H9 (cell line): ENCODE measurements around the gene PER2. TPM values are rescaled to one million over a fixed set of nuclear protein-coding genes. Genes with fewer than 3 reads are reported as not detected.

ENCODE experiments used
- DNase-seq: peaks from one replicate; pipeline ENCODE4 v3.0.0-alpha.2; 2017
- H2AFZ ChIP-seq: one replicate; pipeline ENCODE4 v1.6.1; 2013; ENCODE audit warnings: mild to moderate bottlenecking, low read length, control low read depth, moderate library complexity
- H2AK5ac ChIP-seq: 2 replicates; pipeline ENCODE4 v1.6.1; 2013; ENCODE audit warnings: low read length, control low read depth, mixed read lengths; ENCODE audit not compliant: insufficient read length
- H2BK120ac ChIP-seq: one replicate; pipeline ENCODE4 v1.6.1; 2013; ENCODE audit warnings: low read depth, mild to moderate bottlenecking, low read length, control low read depth, inconsistent platforms; ENCODE audit not compliant: poor library complexity, severe bottlenecking
- H2BK12ac ChIP-seq: 2 replicates; pipeline ENCODE4 v1.6.1; 2013; ENCODE audit warnings: low read length, control low read depth, mixed read lengths, low read depth; ENCODE audit not compliant: insufficient read length
- H2BK15ac ChIP-seq: 2 replicates; pipeline ENCODE4 v1.6.1; 2013; ENCODE audit warnings: low read depth, low read length, control low read depth
- H2BK20ac ChIP-seq: one replicate; pipeline ENCODE4 v1.6.1; 2013; ENCODE audit warnings: low read depth, mild to moderate bottlenecking, low read length, control low read depth, inconsistent platforms; ENCODE audit not compliant: poor library complexity, severe bottlenecking
- H2BK5ac ChIP-seq: 2 replicates; pipeline ENCODE4 v1.6.1; 2013; ENCODE audit warnings: low read length, control low read depth, mixed read lengths; ENCODE audit not compliant: insufficient read length
- H3K14ac ChIP-seq: 2 replicates; pipeline ENCODE4 v1.6.1; 2013; ENCODE audit warnings: low read length, control low read depth; ENCODE audit not compliant: insufficient read depth
- H3K18ac ChIP-seq: 2 replicates; pipeline ENCODE4 v1.6.1; 2013; ENCODE audit warnings: low read depth, mild to moderate bottlenecking, mixed read lengths, low read length, control low read depth; ENCODE audit not compliant: insufficient read length
- H3K23ac ChIP-seq: 2 replicates; pipeline ENCODE4 v1.6.1; 2013; ENCODE audit warnings: low read length, control low read depth, mixed read lengths, low read depth; ENCODE audit not compliant: insufficient read length
- H3K23me2 ChIP-seq: 2 replicates; pipeline ENCODE4 v1.6.1; 2013; ENCODE audit warnings: low read depth, mild to moderate bottlenecking, mixed read lengths, low read length, control low read depth; ENCODE audit not compliant: insufficient read length, poor library complexity, severe bottlenecking
- H3K27ac ChIP-seq: 2 replicates; pipeline ENCODE4 v1.5.1; 2013; ENCODE audit warnings: low read length, control low read depth, mixed read lengths, low read depth; ENCODE audit not compliant: insufficient read length
- H3K27me3 ChIP-seq: 2 replicates; pipeline ENCODE4 v1.6.1; 2013; ENCODE audit warnings: low read length, control low read depth, inconsistent platforms; ENCODE audit not compliant: insufficient read depth
- H3K4ac ChIP-seq: 2 replicates; pipeline ENCODE4 v1.6.1; 2013; ENCODE audit warnings: low read depth, mild to moderate bottlenecking, control low read depth, inconsistent platforms, low read length, moderate library complexity
- H3K4me1 ChIP-seq: 2 replicates; pipeline ENCODE4 v1.6.1; 2013; ENCODE audit warnings: low read length, control low read depth, inconsistent platforms; ENCODE audit not compliant: insufficient read depth
- H3K4me2 ChIP-seq: 2 replicates; pipeline ENCODE4 v1.6.1; 2013; ENCODE audit warnings: low read length, control low read depth, mixed read lengths; ENCODE audit not compliant: insufficient read length, insufficient read depth
- H3K56ac ChIP-seq: 2 replicates; pipeline ENCODE4 v1.6.1; 2013; ENCODE audit warnings: low read depth, mild to moderate bottlenecking, mixed read lengths, low read length, control low read depth; ENCODE audit not compliant: insufficient read length
- H3K79me1 ChIP-seq: 2 replicates; pipeline ENCODE4 v1.6.1; 2013; ENCODE audit warnings: low read depth, mild to moderate bottlenecking, moderate library complexity, low read length, control low read depth, inconsistent platforms; ENCODE audit not compliant: insufficient read depth, poor library complexity, severe bottlenecking
- H3K79me2 ChIP-seq: 2 replicates; pipeline ENCODE4 v1.6.1; 2013; ENCODE audit warnings: low read length, control low read depth, inconsistent platforms; ENCODE audit not compliant: insufficient read depth
- H3K9ac ChIP-seq: 2 replicates; pipeline ENCODE4 v1.6.1; 2013; ENCODE audit warnings: low read length, control low read depth, mixed read lengths; ENCODE audit not compliant: insufficient read length; ENCODE audit errors: extremely low read depth
- H3K9me3 ChIP-seq: one replicate; pipeline ENCODE4 v1.6.1; 2013; ENCODE audit warnings: low read depth, low read length, inconsistent platforms; ENCODE audit not compliant: control insufficient read depth
- H3T11ph ChIP-seq: one replicate; pipeline ENCODE4 v1.6.1; 2013; ENCODE audit warnings: mild to moderate bottlenecking, low read length, control low read depth, inconsistent platforms
- H4K20me1 ChIP-seq: one replicate; pipeline ENCODE4 v1.6.1; 2013; ENCODE audit not compliant: control insufficient read depth, insufficient read length, insufficient read depth
- H4K5ac ChIP-seq: 2 replicates; pipeline ENCODE4 v1.6.1; 2013; ENCODE audit warnings: low read depth, mild to moderate bottlenecking, mixed read lengths, low read length, control low read depth; ENCODE audit not compliant: insufficient read length
- H4K8ac ChIP-seq: replicated peaks from 2 replicates; pipeline ENCODE4 v1.6.1; 2013; ENCODE audit warnings: low read length, control low read depth, mixed read lengths, low read depth; ENCODE audit not compliant: insufficient read length
- H4K91ac ChIP-seq: 2 replicates; pipeline ENCODE4 v1.6.1; 2013; ENCODE audit warnings: low read depth, mild to moderate bottlenecking, moderate library complexity, mixed read lengths, low read length, control low read depth; ENCODE audit not compliant: insufficient read length
- H3K27ac Mint-ChIP-seq, 3 experiments: 2 replicates in 2 of 3; 3 replicates in 1 of 3; pipeline ENCODE4 v1.8.0; 2020 to 2021; ENCODE audit warnings: mixed read lengths in 3 of 3, mild to moderate bottlenecking in 1 of 3, moderate library complexity in 1 of 3
- H3K27me3 Mint-ChIP-seq: 2 replicates; pipeline ENCODE4 v1.8.0; 2021; ENCODE audit warnings: low read depth, mild to moderate bottlenecking, moderate library complexity, mixed read lengths
- H3K36me3 Mint-ChIP-seq, 3 experiments: 2 replicates in 2 of 3; 3 replicates in 1 of 3; pipeline ENCODE4 v1.8.0; 2020 to 2021; ENCODE audit warnings: low read depth in 3 of 3, mixed read lengths in 3 of 3; ENCODE audit not compliant: insufficient read depth in 1 of 3
- H3K4me1 Mint-ChIP-seq, 2 experiments: 2 replicates each; pipeline ENCODE4 v1.8.0; 2020; ENCODE audit warnings: mixed read lengths in 2 of 2
- H3K4me3 Mint-ChIP-seq, 2 experiments: 2 replicates in 1 of 2; 3 replicates in 1 of 2; pipeline ENCODE4 v1.8.0; 2020 to 2021; ENCODE audit warnings: mild to moderate bottlenecking in 2 of 2, mixed read lengths in 2 of 2, moderate library complexity in 1 of 2
- H3K9me3 Mint-ChIP-seq, 2 experiments: 2 replicates in 1 of 2; 3 replicates in 1 of 2; pipeline ENCODE4 v1.8.0; 2020; ENCODE audit warnings: mild to moderate bottlenecking in 2 of 2, mixed read lengths in 2 of 2, moderate library complexity in 1 of 2
- CTCF ChIP-seq: fragments of 200-600 bp; sonication (generic); conservative IDR thresholded peaks from 3 replicates; pipeline ENCODE4 v1.8.0; 2021; ENCODE audit warnings: antibody characterized with exemption, mild to moderate bottlenecking
- WGBS: extraction: QIAGEN DNeasy Blood & Tissue Kit; methylation state at CpG from one replicate; pipeline ENCODE4 v1.1.7; 2013; ENCODE audit warnings: missing lambda C conversion rate, low lambda C conversion rate, mixed read lengths; ENCODE audit not compliant: insufficient read length; ENCODE audit errors: extremely low coverage; 5-methylcytosine and 5-hydroxymethylcytosine counted together
- total RNA-seq: library from RNA; stranded (reverse); gene quantifications from 2 replicates; pipeline ENCODE4 v1.2.1, GENCODE V29; 2021

PER2 gene
- total RNA-seq, 1 experiment from 2014 or later, result 12.9 TPM

- Histone ChIP-seq H3K9ac (no peak overlapping the region), H3K27me3 (no peaks in the 10 kb centered on the region)
- peaks cover 9% of the 10 kb centered on the region for H3K27me3 Mint-ChIP-seq
Observed at GRCh38 chr2:238285653-238286082, 2.7 kb downstream of the PER2 start.

More at GRCh38 chr2:238285653-238286082, 2.7 kb downstream of the PER2 start:
- peak overlapping the region; percentile 74 for H2BK120ac ChIP-seq
- peak; percentile 48 for DNase-seq
- no peak overlapping the region for H3T11ph ChIP-seq
- H3K9me3 Mint-ChIP-seq, result no peaks in the 10 kb centered on the region
- no peak overlapping the region for H2BK12ac ChIP-seq
- H2AK5ac ChIP-seq, result no peak overlapping the region
- WGBS, result no CpG with 5 or more reads among the region's 7 CpGs
- no peaks in the 10 kb centered on the region; a peak in 1 of 7 replicates for H3K36me3 Mint-ChIP-seq
- peak overlapping the region; percentile 73; the same call in 1 of the 2 replicates for H3K14ac ChIP-seq
- no peak overlapping the region for H3K4me2 ChIP-seq
- peak overlapping the region; percentile 27 for H4K91ac ChIP-seq
- no peak overlapping the region for H2AFZ ChIP-seq
- no peak overlapping the region for H3K56ac ChIP-seq
- H3K23ac ChIP-seq, result no peak overlapping the region
- no peak overlapping the region for H4K5ac ChIP-seq
- no peaks in the 10 kb centered on the region for H3K79me1 ChIP-seq
- TF ChIP-seq CTCF, result no peak
- H3K4ac ChIP-seq, result no peak overlapping the region; the same call in 1 of the 2 replicates
- no peak overlapping the region for H3K27ac ChIP-seq
- no peak overlapping the region for H2BK5ac ChIP-seq
- H2BK20ac ChIP-seq, result no peak overlapping the region
- H4K20me1 ChIP-seq, result no peaks in the 10 kb centered on the region
- H3K4me3 Mint-ChIP-seq, result peak overlapping the region in 1 of 2 experiments; percentile 35; a peak in 2 of 5 replicates
- H3K27ac Mint-ChIP-seq, result peak overlapping the region in 2 of 3 experiments; percentile 76 to 95; a peak in 3 of 7 replicates
- peaks cover 35 to 52% of the 10 kb centered on the region in 2 experiments for H3K4me1 Mint-ChIP-seq
- no peaks in the 10 kb centered on the region for H3K9me3 ChIP-seq
- peaks cover 11% of the 10 kb centered on the region for H3K23me2 ChIP-seq
- no peaks in the 10 kb centered on the region; the same call in 1 of the 2 replicates for H3K4me1 ChIP-seq
- no peaks in the 10 kb centered on the region; the same call in 1 of the 2 replicates for H3K79me2 ChIP-seq
- no peak overlapping the region for H2BK15ac ChIP-seq
- H3K18ac ChIP-seq, result peak overlapping the region; percentile 61
- H4K8ac ChIP-seq, result no peak overlapping the region
